HCT116 (cell line): ENCODE results near the gene AKT1.

Experiments used
- ELF1 ChIP-seq: IDR thresholded peaks from 2 replicates; pipeline ENCODE4 v1.6.1; 2012; ENCODE audit warnings: low read depth, borderline replicate concordance
- EZH2 ChIP-seq: fragments of 200-600 bp; sonication (generic); IDR thresholded peaks from 2 replicates; pipeline ENCODE4 v1.6.1; 2017; ENCODE audit warnings: antibody characterized with exemption, mixed run types
- FOSL1 ChIP-seq: IDR thresholded peaks from 2 replicates; pipeline ENCODE4 v1.6.1; 2012; ENCODE audit warnings: low read depth
- JUND ChIP-seq: IDR thresholded peaks from 2 replicates; pipeline ENCODE4 v1.6.1; 2012
- POLR2A ChIP-seq: IDR thresholded peaks from 2 replicates; pipeline ENCODE4 v1.7.0; 2011; ENCODE audit warnings: borderline replicate concordance; ENCODE audit not compliant: insufficient read depth, insufficient read length; ENCODE audit errors: extremely low read depth
- POLR2AphosphoS5 ChIP-seq: IDR thresholded peaks from 2 replicates; pipeline ENCODE4 v1.6.1; 2011; ENCODE audit warnings: mild to moderate bottlenecking, low read depth, low read length, moderate library complexity
- RAD21 ChIP-seq: IDR thresholded peaks from 2 replicates; pipeline ENCODE4 v1.6.1; 2012; ENCODE audit warnings: low read depth, mild to moderate bottlenecking
- SIN3A ChIP-seq: IDR thresholded peaks from 2 replicates; pipeline ENCODE4 v1.6.1; 2012; ENCODE audit warnings: low read depth
- SRF ChIP-seq: IDR thresholded peaks from 2 replicates; pipeline ENCODE4 v1.6.1; 2012; ENCODE audit warnings: low read depth
- TCF7L2 ChIP-seq: IDR thresholded peaks from 2 replicates; pipeline ENCODE4 v1.7.0; 2011; ENCODE audit warnings: borderline replicate concordance, inconsistent platforms; ENCODE audit not compliant: insufficient read depth, insufficient read length; ENCODE audit errors: extremely low read depth
- ZNF274 ChIP-seq: fragments of 200-500 bp; sonication (Bioruptor generic); IDR thresholded peaks from 2 replicates; pipeline ENCODE4 v1.6.1; 2014; ENCODE audit warnings: mild to moderate bottlenecking, low read depth, low read length, inconsistent platforms
- TF ChIP-seq, protein P1 (sequence below): IDR thresholded peaks from 2 replicates; pipeline ENCODE4 v1.6.1; 2012; ENCODE audit warnings: low read depth
- TF ChIP-seq, protein P2 (sequence below), 3 experiments: fragments of 200-600 bp in 1 of 3; sonication (generic) in 1 of 3; IDR thresholded peaks in 2 of 3; conservative IDR thresholded peaks in 1 of 3; 2 replicates each; pipeline ENCODE4 v1.5.1; 2012 to 2017; ENCODE audit warnings: low read depth in 2 of 3, low read length in 2 of 3, antibody characterized with exemption in 1 of 3, borderline replicate concordance in 1 of 3, control low read depth in 1 of 3, mild to moderate bottlenecking in 1 of 3, mixed read lengths in 1 of 3, mixed run types in 1 of 3, moderate library complexity in 1 of 3; ENCODE audit not compliant: insufficient read depth in 1 of 3
- TF ChIP-seq, protein P3 (sequence below): IDR thresholded peaks from 2 replicates; pipeline ENCODE4 v1.6.1; 2012

DNA sequence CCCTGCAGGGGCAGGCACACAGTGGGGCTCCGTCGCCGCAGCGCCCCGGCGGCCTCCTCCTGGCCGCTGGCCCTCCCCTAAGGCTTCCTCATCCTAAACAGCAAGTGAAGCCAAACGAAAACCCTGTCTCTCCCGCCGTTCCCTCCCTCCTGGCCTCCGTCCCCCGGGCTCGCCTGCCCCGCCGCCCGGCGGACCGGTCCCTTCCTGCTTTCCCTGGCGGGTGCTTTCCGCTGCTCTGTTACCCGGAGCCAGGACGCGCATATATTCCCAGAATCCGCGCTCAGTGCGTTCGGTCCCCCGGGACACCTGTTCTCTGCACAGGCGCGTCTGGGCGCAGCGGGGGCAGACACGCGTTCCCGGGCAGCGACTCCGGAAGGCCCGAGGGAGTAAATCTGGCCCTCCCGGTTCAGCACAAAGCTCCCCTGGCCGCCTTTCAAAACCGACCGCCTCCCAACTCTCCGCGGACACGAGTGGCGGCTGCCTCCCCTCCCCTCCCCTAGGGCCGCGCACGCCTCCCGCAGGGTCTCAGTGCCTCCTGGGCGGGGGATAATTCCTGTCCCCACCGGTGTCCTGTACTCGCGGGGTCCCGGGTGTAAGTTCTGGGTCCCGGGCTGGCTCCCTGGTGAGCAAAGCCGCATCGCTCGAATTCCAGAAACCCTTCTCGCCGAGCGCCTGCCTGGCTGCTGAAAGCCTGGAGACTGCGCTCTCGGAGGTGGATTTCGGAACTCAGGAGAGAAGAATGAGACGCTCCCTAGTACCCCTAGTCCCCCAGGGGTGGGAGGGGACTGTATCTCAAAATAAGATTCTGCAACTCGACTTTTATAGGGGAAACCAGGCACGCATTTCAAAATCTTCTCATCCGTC, 48.1 kb upstream of the AKT1 start:
- no peak for TF ChIP-seq ZNF274
- TF ChIP-seq, protein P1, sequence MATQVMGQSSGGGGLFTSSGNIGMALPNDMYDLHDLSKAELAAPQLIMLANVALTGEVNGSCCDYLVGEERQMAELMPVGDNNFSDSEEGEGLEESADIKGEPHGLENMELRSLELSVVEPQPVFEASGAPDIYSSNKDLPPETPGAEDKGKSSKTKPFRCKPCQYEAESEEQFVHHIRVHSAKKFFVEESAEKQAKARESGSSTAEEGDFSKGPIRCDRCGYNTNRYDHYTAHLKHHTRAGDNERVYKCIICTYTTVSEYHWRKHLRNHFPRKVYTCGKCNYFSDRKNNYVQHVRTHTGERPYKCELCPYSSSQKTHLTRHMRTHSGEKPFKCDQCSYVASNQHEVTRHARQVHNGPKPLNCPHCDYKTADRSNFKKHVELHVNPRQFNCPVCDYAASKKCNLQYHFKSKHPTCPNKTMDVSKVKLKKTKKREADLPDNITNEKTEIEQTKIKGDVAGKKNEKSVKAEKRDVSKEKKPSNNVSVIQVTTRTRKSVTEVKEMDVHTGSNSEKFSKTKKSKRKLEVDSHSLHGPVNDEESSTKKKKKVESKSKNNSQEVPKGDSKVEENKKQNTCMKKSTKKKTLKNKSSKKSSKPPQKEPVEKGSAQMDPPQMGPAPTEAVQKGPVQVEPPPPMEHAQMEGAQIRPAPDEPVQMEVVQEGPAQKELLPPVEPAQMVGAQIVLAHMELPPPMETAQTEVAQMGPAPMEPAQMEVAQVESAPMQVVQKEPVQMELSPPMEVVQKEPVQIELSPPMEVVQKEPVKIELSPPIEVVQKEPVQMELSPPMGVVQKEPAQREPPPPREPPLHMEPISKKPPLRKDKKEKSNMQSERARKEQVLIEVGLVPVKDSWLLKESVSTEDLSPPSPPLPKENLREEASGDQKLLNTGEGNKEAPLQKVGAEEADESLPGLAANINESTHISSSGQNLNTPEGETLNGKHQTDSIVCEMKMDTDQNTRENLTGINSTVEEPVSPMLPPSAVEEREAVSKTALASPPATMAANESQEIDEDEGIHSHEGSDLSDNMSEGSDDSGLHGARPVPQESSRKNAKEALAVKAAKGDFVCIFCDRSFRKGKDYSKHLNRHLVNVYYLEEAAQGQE: no peak
- no peak for TF ChIP-seq POLR2AphosphoS5
- no peak for TF ChIP-seq FOSL1
- no peak for TF ChIP-seq EZH2
- TF ChIP-seq, protein P2, sequence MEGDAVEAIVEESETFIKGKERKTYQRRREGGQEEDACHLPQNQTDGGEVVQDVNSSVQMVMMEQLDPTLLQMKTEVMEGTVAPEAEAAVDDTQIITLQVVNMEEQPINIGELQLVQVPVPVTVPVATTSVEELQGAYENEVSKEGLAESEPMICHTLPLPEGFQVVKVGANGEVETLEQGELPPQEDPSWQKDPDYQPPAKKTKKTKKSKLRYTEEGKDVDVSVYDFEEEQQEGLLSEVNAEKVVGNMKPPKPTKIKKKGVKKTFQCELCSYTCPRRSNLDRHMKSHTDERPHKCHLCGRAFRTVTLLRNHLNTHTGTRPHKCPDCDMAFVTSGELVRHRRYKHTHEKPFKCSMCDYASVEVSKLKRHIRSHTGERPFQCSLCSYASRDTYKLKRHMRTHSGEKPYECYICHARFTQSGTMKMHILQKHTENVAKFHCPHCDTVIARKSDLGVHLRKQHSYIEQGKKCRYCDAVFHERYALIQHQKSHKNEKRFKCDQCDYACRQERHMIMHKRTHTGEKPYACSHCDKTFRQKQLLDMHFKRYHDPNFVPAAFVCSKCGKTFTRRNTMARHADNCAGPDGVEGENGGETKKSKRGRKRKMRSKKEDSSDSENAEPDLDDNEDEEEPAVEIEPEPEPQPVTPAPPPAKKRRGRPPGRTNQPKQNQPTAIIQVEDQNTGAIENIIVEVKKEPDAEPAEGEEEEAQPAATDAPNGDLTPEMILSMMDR (IDR thresholded peaks at IDR 0.05 in 2 of 3, conservative IDR thresholded peaks at IDR 0.05 in 1 of 3; ENCODE audit: borderline replicate concordance in 1 of 3, insufficient read depth in 1 of 3, low read depth in 2 of 3, low read length in 2 of 3): no peak
- no peak for TF ChIP-seq SIN3A
- TF ChIP-seq ELF1: no peak
- no peak for TF ChIP-seq RAD21
- TF ChIP-seq JUND: no peak
- no peak for TF ChIP-seq SRF
- TF ChIP-seq TCF7L2: no peak
- TF ChIP-seq POLR2A: no peak
- TF ChIP-seq, protein P3, sequence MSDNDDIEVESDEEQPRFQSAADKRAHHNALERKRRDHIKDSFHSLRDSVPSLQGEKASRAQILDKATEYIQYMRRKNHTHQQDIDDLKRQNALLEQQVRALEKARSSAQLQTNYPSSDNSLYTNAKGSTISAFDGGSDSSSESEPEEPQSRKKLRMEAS: no peak
